Neural progenitor cell (in vitro differentiated cells): ENCODE measurements around the gene ARHGEF19.

Experiments used
- CTCF ChIP-seq: fragments of 200-600 bp; sonication (generic); IDR thresholded peaks from 2 replicates; pipeline ENCODE4 v1.5.1; 2017; ENCODE audit warnings: antibody characterized with exemption, mild to moderate bottlenecking
- EZH2 ChIP-seq: fragments of 200-600 bp; sonication (generic); IDR thresholded peaks from 2 replicates; pipeline ENCODE4 v1.6.1; 2017; ENCODE audit warnings: antibody characterized with exemption, mild to moderate bottlenecking, moderate library complexity

GRCh38 chr1:16198444-16199156 lies 13.9 kb downstream of the ARHGEF19 start:
- TF ChIP-seq CTCF, result no peak
- TF ChIP-seq EZH2, result no peak
